ENCODE results near the gene MAP3K7.

GRCh38 chr6:90495216-90495817 lies 91.6 kb downstream of the MAP3K7 start:
- TF ChIP-seq FOXM1 (IDR thresholded peaks at IDR 0.05; ENCODE audit: borderline replicate concordance) (no peak), TARDBP (IDR thresholded peaks at IDR 0.05) (no peak), BHLHE40 (IDR thresholded peaks at IDR 0.05; ENCODE audit: borderline replicate concordance) (no peak), ZNF384 (IDR thresholded peaks at IDR 0.05) (no peak), SUZ12 (IDR thresholded peaks at IDR 0.05) (no peak), NFRKB (IDR thresholded peaks at IDR 0.05) (no peak), L3MBTL2 (conservative IDR thresholded peaks at IDR 0.05) (no peak)

All from HEK293T (cell line).